A673 (cell line): ENCODE measurements around the gene LAMB3.

Experiments used
- CTCF ChIP-seq: fragments of 300-800, 200-600 bp; sonication (generic); conservative IDR thresholded peaks from 2 replicates; pipeline ENCODE4 v1.5.1; 2017; ENCODE audit warnings: low read depth, mild to moderate bottlenecking, antibody characterized with exemption, low read length, moderate library complexity, mixed read lengths
- EZH2 ChIP-seq: fragments of 200-600 bp; sonication (generic); IDR thresholded peaks from 2 replicates; pipeline ENCODE4 v1.6.1; 2017; ENCODE audit warnings: borderline replicate concordance, low read depth, mild to moderate bottlenecking, mixed read lengths, antibody characterized with exemption, low read length; ENCODE audit not compliant: poor library complexity, severe bottlenecking

GRCh38 chr1:209673631-209674417 lies 21.6 kb upstream of the LAMB3 start:
- TF ChIP-seq CTCF (no peak), EZH2 (no peak)
